ENCODE data around the gene ARHGAP32. TPM values are rescaled to one million over a fixed set of nuclear protein-coding genes. Genes with fewer than 3 reads are reported as not detected.

Gene ARHGAP32
- polyA plus RNA-seq, 1 of the 3 experiments (the other 2 are of a cell fraction) = 4.8 TPM

DNA sequence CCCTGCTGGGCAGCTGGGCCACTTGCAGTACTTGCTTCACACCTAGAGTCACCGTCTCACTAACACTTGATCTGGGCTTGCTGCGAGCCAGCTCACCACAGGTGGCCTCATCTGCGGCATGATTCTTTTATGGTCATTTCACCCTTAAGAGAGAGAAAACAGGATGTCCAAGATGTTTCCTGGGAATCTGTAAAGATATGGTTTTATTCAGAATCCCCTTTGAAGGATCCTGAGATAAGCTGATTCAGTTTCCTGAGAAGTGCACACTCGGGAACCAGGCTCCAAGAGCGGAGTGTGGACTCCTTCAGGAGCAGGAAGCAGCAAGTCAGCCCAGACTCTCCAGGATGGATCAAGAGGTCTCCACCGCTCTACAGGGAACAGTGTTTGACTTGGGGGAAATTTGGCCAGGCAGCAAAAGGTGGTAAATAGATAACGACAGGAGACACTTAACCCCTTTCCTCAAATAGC, 227.6 kb downstream of the ARHGAP32 start:
- no peak overlapping the region for H3K9ac ChIP-seq
- no peaks in the 10 kb centered on the region for H3F3A ChIP-seq (replicated peaks; ENCODE audit: insufficient read depth)
- no peak overlapping the region for H2AFZ ChIP-seq (ENCODE audit: low read depth)
- no peaks in the 10 kb centered on the region for H4K20me1 ChIP-seq (ENCODE audit: insufficient read depth)
- WGBS (ENCODE audit: low lambda C conversion rate) = 93% methylated on average over 7 of the region's 7 CpGs
- ChIA-PET CTCF (interaction anchor here (1.3 to 34.0 kb wide), 2 partner anchors 8 to 75 kb away, joined by 5 to 872 read pairs; partner anchors contain the start of gene KCNJ5), POLR2A (no interaction called here)
- peaks cover 4 to 13% of the 10 kb centered on the region in 2 experiments for H3K36me3 ChIP-seq (replicated peaks in 1 of 2; ENCODE audit: control insufficient read depth in 1 of 2, insufficient read depth in 2 of 2, low read length in 1 of 2)
- no peaks in the 10 kb centered on the region for H3K9me2 ChIP-seq
- no peak overlapping the region for H3K4me3 ChIP-seq (ENCODE audit: low read depth in 2 of 2, low read length in 1 of 2)
- no peak overlapping the region for H3K4me2 ChIP-seq
- TF ChIP-seq TAF1 (IDR thresholded peaks at IDR 0.05; ENCODE audit: borderline replicate concordance, low read depth, low read length) (no peak), SIN3A (IDR thresholded peaks at IDR 0.05; ENCODE audit: borderline replicate concordance, low read depth, low read length) (no peak), MEF2A (IDR thresholded peaks at IDR 0.05; ENCODE audit: borderline replicate concordance, low read depth) (no peak), GABPA (IDR thresholded peaks at IDR 0.05; ENCODE audit: low read depth) (no peak), GATA2 (CRISPR knock-in tag; IDR thresholded peaks at IDR 0.05) (no peak), SMC3 (IDR thresholded peaks at IDR 0.05; ENCODE audit: low read depth, low read length) (no peak), RCOR1 (IDR thresholded peaks at IDR 0.05; ENCODE audit: low read length) (no peak), POLR2AphosphoS5 (IDR thresholded peaks at IDR 0.05; ENCODE audit: low read depth, low read length) (no peak), NFIC (IDR thresholded peaks at IDR 0.05; ENCODE audit: borderline replicate concordance) (no peak), FOXJ3 (CRISPR knock-in tag; IDR thresholded peaks at IDR 0.05) (no peak), YY1 (IDR thresholded peaks at IDR 0.05; ENCODE audit: low read depth) (no peak), ELF1 (IDR thresholded peaks at IDR 0.05) (no peak), FOXM1 (IDR thresholded peaks at IDR 0.05; ENCODE audit: low read depth) (no peak)
- TF ChIP-seq, protein P1, sequence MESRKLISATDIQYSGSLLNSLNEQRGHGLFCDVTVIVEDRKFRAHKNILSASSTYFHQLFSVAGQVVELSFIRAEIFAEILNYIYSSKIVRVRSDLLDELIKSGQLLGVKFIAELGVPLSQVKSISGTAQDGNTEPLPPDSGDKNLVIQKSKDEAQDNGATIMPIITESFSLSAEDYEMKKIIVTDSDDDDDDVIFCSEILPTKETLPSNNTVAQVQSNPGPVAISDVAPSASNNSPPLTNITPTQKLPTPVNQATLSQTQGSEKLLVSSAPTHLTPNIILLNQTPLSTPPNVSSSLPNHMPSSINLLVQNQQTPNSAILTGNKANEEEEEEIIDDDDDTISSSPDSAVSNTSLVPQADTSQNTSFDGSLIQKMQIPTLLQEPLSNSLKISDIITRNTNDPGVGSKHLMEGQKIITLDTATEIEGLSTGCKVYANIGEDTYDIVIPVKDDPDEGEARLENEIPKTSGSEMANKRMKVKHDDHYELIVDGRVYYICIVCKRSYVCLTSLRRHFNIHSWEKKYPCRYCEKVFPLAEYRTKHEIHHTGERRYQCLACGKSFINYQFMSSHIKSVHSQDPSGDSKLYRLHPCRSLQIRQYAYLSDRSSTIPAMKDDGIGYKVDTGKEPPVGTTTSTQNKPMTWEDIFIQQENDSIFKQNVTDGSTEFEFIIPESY (IDR thresholded peaks at IDR 0.05; ENCODE audit: borderline replicate concordance, low read depth) = no peak
- TF ChIP-seq, protein P2, sequence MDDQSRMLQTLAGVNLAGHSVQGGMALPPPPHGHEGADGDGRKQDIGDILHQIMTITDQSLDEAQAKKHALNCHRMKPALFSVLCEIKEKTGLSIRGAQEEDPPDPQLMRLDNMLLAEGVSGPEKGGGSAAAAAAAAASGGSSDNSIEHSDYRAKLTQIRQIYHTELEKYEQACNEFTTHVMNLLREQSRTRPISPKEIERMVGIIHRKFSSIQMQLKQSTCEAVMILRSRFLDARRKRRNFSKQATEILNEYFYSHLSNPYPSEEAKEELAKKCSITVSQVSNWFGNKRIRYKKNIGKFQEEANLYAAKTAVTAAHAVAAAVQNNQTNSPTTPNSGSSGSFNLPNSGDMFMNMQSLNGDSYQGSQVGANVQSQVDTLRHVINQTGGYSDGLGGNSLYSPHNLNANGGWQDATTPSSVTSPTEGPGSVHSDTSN (IDR thresholded peaks at IDR 0.05) = no peak
- TF ChIP-seq, protein P3, sequence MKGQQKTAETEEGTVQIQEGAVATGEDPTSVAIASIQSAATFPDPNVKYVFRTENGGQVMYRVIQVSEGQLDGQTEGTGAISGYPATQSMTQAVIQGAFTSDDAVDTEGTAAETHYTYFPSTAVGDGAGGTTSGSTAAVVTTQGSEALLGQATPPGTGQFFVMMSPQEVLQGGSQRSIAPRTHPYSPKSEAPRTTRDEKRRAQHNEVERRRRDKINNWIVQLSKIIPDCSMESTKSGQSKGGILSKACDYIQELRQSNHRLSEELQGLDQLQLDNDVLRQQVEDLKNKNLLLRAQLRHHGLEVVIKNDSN (IDR thresholded peaks at IDR 0.05; ENCODE audit: borderline replicate concordance, low read depth) = no peak
- H3K9me3 ChIP-seq = no peaks in the 10 kb centered on the region
- no peak overlapping the region; a peak in 1 of 4 replicates for H3K27ac ChIP-seq (ENCODE audit: low read depth in 2 of 2, low read length in 1 of 2)
- no peaks in the 10 kb centered on the region for H3K79me2 ChIP-seq (ENCODE audit: insufficient read depth)
- peaks cover 0 to 6% of the 10 kb centered on the region in 2 experiments; a peak in 2 of 4 replicates for H3K4me1 ChIP-seq (ENCODE audit: control insufficient read depth in 1 of 2, insufficient read depth in 2 of 2, low read depth in 1 of 2, low read length in 1 of 2)
- DNase-seq = no peak
- no peaks in the 10 kb centered on the region for H3K27me3 ChIP-seq (ENCODE audit: insufficient read depth)
